Middle frontal gyrus (tissue), 1 donor: Measurements from ENCODE around the gene NDUFV1.

Experiments used
- DNase-seq: peaks from one replicate; pipeline ENCODE4 v3.0.0-alpha.2; 2015; ENCODE audit warnings: low spot score; ENCODE audit errors: extremely low spot score

The NDUFV1 gene

DNA sequence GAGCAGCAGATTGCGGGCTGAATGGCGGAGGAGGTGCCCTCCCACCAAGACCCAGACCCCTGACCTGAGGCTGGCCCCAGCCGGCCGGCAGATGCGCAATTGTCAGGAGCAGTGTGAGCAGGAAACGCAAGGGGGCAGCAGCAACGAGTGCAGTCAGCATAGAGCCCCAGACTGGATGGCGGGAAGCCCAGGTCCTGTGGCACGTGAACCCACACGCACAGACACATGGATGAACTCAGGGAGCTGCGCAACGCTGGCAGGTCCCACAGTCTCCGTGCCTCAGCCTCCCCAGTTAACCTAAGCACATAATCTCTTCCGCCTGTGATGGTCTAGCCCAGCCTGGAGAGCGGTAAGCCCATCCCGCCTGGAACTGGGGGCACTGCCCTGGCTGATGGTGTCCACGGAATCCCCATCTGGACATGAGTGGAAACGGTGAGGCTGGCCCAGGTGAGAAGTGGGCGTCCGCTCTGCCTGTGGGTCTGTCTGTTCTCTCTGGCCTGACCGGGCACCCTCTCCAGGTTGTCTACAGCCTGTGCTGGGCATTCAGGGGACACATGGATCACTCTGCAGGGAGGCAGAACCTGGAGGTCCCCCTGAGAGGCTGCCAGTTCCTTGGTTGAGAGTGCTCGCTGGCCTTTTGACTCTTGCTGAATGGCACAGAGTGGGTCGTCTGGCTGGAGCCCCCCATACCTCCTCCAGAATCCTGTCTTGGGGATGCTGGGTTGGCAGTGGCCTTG lies 33.5 kb downstream of the NDUFV1 start:
- no peak for DNase-seq

DNA sequence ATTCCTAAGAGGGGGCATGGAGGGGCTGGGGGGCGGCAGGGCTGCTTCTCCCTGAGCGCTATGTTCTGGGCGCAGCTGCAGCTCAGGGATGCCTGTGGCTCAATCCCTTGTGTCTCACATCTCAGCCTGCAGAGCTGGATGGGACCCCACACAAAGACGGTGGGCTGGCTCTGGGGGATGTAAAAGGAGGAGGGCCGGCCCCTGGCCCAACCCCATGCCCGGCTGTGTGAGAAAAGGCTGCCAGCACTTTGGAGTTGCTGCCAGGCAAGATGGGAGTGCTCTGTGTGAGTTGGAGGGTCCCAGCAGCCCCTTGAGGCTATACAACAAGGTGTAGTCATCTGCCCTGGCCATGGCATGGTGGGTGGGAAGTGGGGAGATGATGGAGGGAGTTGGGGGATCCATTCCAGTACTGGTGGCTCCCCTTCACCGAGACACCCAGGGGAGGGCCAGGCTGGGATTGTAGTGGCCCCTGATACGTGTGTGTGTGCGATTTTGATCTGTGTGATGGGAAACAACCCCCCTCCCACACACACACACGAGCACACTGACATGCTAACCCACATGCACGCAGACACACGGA lies 34.1 kb downstream of the NDUFV1 start:
- DNase-seq: no peak

DNA sequence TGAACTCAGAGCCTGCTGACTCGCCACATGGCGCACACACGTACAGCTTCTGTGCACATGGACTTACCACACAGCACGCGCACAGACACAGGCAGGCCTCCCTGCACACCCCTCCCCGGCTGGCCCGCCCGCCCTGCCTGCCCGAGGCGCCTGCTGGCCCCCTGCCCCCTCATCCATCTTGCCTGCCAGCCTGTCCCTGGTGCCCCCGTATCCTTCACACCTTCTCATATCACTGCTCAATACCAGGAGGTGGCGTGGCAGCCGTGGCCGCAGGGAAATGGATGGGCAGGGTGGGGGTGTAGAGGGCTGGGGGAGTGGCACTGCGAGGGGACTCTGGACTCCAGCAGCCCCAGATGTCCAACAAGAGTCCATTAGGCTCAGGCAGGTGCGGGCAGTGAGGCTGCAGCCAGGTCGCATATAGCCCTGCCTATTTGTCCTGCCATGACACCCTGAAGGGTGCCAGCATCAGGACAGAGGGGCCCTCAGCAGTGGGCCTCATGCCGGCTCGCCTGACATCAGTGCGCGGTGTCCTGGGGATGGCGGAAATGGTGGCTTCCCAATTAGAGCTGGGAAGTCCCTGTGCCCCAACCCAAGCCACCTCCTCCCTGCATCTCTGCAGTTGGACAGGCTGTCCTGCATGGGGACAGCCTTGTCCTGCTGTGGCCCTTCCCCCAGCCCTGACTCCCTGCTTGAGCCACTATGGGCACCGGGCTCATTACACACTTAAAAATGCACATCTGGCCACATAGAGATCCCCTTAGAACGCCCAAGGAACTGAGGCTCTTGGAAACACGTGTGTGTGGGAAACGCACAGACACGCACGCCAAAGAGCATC lies 34.8 kb downstream of the NDUFV1 start:
- no peak for DNase-seq

- DNase-seq: no peak
Measured at GRCh38 chr11:67642173-67643120, 35.7 kb downstream of the NDUFV1 start.

- DNase-seq: no peak
Measured at GRCh38 chr11:67644042-67644441, 37.3 kb downstream of the NDUFV1 start.

DNA sequence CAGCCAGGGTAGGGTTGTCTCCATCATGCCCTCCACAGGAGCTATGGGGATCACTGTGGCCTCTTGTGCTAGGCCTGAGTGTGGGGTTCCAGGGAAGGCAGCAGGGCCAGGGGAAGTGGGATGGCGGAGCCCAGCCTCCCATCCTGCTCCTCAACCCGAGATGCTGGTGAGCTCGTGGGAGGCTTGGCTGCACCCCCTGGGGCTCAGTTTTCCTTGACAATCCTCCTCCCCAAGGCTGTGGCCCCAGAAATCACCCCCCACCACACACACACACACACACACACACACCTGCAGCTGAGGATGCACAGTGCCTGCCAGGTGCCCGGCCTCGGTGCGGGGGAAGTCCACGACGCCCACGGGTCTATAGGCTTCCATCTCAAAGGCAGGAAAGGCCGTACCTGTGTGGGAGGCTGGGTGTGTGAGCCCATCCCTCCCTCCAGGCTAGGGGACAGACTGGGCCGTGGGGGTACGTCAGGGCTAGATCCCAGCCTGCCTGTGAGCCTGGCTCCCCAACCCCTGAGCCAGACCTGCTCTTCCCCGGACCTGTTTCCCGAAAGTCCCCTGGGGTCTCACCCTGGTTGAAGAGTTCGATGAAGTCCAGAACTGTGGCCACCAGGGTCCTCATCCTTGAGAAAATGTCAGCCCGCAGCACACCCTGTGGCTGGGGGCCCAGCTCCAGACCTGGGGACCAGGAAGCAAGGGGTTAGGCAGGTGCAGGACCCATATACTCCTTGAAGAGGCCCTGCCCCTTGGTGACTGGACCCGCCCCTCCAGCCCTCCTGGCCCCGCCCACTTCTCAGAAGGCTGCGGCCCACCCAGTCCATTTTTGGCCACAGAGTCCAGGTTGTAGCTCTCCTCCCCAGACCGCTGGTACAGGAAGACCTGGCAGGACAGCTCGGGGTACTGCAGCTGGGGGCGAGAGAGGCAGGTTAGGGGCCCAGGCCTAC lies 38.0 kb downstream of the NDUFV1 start:
- DNase-seq: no peak

- no peak for DNase-seq
Measured at GRCh38 chr11:67645521-67646461, 39.1 kb downstream of the NDUFV1 start.

DNA sequence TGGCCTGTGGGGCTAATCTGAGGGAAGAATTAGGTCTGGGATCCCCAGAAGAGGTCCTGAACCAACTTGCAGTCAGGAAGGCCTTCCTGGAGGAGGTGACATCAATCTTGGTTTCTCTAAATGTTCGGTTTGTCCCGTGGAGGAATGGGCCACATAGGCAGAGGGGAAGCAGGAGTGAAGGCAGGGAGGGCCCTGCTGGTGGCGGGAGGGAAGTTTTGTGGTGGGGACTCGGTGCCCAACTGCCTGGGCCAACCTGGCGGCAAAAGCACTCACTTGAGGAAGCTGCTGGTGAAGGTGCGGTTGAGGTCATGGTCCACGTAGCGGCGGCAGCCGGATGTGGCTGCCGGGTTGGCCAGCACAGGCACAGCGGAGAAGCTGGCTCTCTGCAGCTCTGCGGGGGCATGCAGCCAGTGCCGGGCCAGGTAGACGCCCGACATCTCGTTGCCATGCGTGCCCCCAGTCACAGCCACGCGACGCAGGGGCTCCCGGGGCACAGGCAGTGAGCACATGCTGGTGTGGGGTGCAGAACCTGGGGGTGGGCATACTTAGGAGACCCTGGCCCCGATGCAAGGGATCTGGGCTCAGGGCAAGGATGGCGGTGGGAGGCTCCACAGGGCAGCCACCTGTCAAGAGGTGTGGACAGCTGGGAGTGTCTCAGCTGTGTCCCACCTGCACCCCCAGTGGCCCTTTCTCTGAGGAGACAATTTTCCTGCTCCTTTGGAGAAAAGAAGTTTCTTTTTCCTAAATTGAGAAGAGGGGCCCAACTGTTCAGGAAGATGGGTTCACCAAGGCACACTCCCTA lies 40.0 kb downstream of the NDUFV1 start:
- DNase-seq: no peak

DNA sequence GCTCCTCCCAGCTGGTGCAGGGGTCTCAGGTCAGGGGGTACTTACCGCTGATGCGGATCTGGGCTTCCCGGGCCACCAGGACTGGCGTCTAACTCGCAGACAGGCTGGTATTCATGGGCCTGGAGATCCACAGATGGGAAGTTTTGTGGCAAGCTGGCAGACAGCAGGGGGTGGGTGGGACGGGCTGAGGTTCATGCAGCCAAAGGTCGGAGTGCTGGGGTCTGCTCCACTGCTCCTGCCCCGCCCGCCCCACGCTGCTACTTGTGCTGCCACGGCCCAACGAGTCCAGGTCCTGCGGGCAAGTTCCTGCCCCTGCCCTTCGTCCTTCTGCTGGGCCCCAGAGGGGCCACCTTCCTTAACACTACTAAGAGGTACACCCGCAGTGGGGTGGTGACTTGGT lies 40.7 kb downstream of the NDUFV1 start:
- no peak for DNase-seq

GRCh38 chr11:67648140-67648795 lies 41.5 kb downstream of the NDUFV1 start:
- DNase-seq: no peak

- no peak for DNase-seq
Measured at GRCh38 chr11:67648796-67649613, 42.3 kb downstream of the NDUFV1 start.

- DNase-seq: no peak
Measured at GRCh38 chr11:67649634-67650510, 43.1 kb downstream of the NDUFV1 start.

DNA sequence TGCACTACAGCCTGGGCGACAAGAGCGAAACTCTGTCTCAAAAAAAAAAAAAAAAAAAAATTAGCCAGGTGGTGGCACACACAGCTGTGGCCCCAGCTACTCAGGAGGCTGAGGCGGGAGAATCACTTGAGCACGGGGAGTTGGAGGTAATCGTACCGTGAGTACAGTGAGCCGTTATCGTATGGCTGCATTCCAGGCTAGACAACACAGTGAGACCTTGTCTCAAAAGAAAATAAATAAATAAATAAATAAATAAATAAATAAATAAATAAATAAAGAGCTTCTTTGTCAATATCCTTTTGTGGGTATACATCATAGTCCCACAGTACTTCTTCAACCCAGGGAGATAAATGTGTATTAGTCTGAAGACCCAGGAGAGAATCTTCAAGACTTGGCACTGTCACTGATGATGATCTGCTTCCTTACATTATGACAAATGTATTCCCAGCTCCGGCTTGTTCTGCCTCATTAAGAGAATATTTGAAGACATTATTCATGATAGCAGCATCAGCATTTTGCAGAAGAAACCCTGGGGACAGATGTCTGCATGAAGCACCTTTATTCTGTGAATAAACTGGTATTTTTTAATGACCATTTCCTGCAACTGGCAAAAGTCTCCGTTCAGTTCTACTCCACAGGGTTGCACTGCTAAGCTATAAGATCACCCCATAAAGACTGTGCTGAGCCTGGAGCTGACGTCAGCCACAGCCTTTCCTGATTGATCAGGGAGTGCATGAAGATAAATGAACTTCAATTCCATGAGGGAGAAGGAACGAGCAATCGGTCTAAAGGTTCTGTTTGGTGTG lies 45.4 kb downstream of the NDUFV1 start:
- DNase-seq: no peak

GRCh38 chr11:67652965-67653845 lies 46.5 kb downstream of the NDUFV1 start:
- no peak for DNase-seq
